OCI-LY7 (cell line): Measurements from ENCODE around the gene SLC4A5. TPM values are rescaled to one million over a fixed set of nuclear protein-coding genes. Genes with fewer than 3 reads are reported as not detected.
"Not testable (repeated sequence)": the region's sequence is repeated elsewhere in the genome, so short reads cannot be mapped to it uniquely, and the experiment has no call there.

ENCODE experiments used
- BruUV-seq: library from RNA; stranded (reverse); fragments of 400-500 nt; replicated peaks from 2 replicates; lab custom pipeline; 2021; lab: Mats Ljungman, UMichigan
- CTCF ChIA-PET: fragments of 300-600 bp; sonication (Branson Sonifier 250); formaldehyde crosslinking; loops from one replicate; lab custom pipeline; 2022; ENCODE audit warnings: antibody characterized with exemption; ENCODE audit not compliant: unreplicated experiment; lab: Charles Lee
- POLR2A ChIA-PET: fragments of 300-600 bp; sonication (Branson Sonifier 250); formaldehyde crosslinking; loops from one replicate; lab custom pipeline; 2022; ENCODE audit warnings: antibody characterized with exemption; lab: Charles Lee
- DNase-seq: peaks from one replicate; pipeline ENCODE4 v3.0.0-alpha.2; 2015; ENCODE audit warnings: low spot score
- H2AFZ ChIP-seq: fragments of 200-600 bp; sonication (generic), shearing (Covaris generic); 2 replicates; pipeline ENCODE4 v1.6.1; 2014; ENCODE audit warnings: mild to moderate bottlenecking, antibody characterized with exemption, low read length, moderate library complexity
- H3K27ac ChIP-seq: fragments of 200-600 bp; sonication (generic); 2 replicates; pipeline ENCODE4 v1.5.1; 2014; ENCODE audit warnings: mixed run types, low read depth, mild to moderate bottlenecking, moderate library complexity, low read length, inconsistent platforms; ENCODE audit not compliant: poor library complexity, severe bottlenecking
- H3K36me3 ChIP-seq: fragments of 200-600 bp; sonication (generic); 2 replicates; pipeline ENCODE4 v1.6.1; 2014; ENCODE audit warnings: mild to moderate bottlenecking, antibody characterized with exemption, low read length, moderate library complexity, mixed read lengths; ENCODE audit not compliant: insufficient read depth
- H3K4me1 ChIP-seq: fragments of 200-600 bp; sonication (generic); 2 replicates; pipeline ENCODE4 v1.5.1; 2014; ENCODE audit warnings: mild to moderate bottlenecking, low read length; ENCODE audit not compliant: insufficient read depth, poor library complexity, severe bottlenecking
- H3K4me2 ChIP-seq: fragments of 200-600 bp; sonication (generic); 2 replicates; pipeline ENCODE4 v1.6.1; 2014; ENCODE audit warnings: mild to moderate bottlenecking, low read length
- H3K4me3 ChIP-seq: fragments of 200-600 bp; sonication (generic); 2 replicates; pipeline ENCODE4 v1.5.1; 2014; ENCODE audit warnings: mild to moderate bottlenecking, low read depth, low read length; ENCODE audit not compliant: poor library complexity, severe bottlenecking
- H3K79me2 ChIP-seq: fragments of 200-600 bp; sonication (generic); 2 replicates; pipeline ENCODE4 v1.6.1; 2016; ENCODE audit warnings: low read depth, mild to moderate bottlenecking, low read length, moderate library complexity, mixed read lengths; ENCODE audit not compliant: insufficient read depth
- H3K9me2 ChIP-seq: fragments of 200-600 bp; sonication (generic); 2 replicates; pipeline ENCODE4 v1.6.1; 2016; ENCODE audit warnings: mild to moderate bottlenecking, low read length, mixed read lengths; ENCODE audit not compliant: insufficient read depth
- H3K9me3 ChIP-seq: fragments of 200-600 bp; sonication (generic); 2 replicates; pipeline ENCODE4 v1.6.1; 2014; ENCODE audit warnings: mild to moderate bottlenecking, mixed run types, low read length, mixed read lengths
- H4K20me1 ChIP-seq: fragments of 200-600 bp; sonication (generic); 2 replicates; pipeline ENCODE4 v1.6.1; 2014; ENCODE audit warnings: mild to moderate bottlenecking, antibody characterized with exemption, low read length, moderate library complexity, mixed read lengths; ENCODE audit not compliant: insufficient read depth
- EZH2phosphoT487 ChIP-seq: fragments of 200-600 bp; sonication (generic); IDR thresholded peaks from 2 replicates; pipeline ENCODE4 v1.6.1; 2018; ENCODE audit warnings: low read depth, borderline replicate concordance, mild to moderate bottlenecking, mixed run types, antibody characterized with exemption, low read length, moderate library complexity, mixed read lengths
- intact Hi-C: fragments of 100-400 bp; cut with micrococcal nuclease; formaldehyde crosslinking; loops from one replicate; pipeline ENCODE4 v1.10.0; 2022; ENCODE audit not compliant: unreplicated experiment
- total RNA-seq, 2 experiments: library from RNA; depleted of rRNA in 1 of 2; stranded (reverse); fragments of >200 nt in 1 of 2; shearing (Covaris generic) in 1 of 2; gene quantifications; 2 replicates each; pipeline ENCODE4 v1.2.3, GENCODE V29; 2014 to 2022
- TF ChIP-seq, protein P1 (sequence below): fragments of 200-600 bp; sonication (generic); conservative IDR thresholded peaks from 2 replicates; pipeline ENCODE4 v1.5.1; 2014; ENCODE audit warnings: mild to moderate bottlenecking, antibody characterized with exemption, low read length, moderate library complexity, mixed read lengths

SLC4A5 gene
- total RNA-seq, 2 experiments from 2014 or later: 1.2 to 7.0 TPM

DNA sequence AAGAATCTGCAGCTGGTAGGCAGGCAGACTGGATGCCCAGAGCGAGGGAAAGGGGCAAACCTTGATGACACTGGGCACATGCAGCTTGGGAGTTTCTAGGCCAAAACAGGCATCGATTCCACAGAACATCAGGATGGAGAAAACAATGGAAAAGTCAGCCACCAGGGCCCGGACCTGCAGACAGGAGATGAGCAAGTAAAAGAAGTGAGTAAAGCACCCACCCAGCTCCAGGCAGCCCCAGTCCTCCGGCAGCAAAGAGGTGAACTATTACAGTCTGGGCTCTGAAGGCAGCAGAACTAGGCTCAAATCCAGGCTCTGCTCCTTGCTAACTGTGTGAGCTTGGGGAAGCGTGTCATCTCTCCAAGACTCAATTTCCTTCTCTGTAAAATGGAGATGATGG, 108.2 kb downstream of the SLC4A5 start:
- ChIA-PET POLR2A (interaction anchor here (1.0 kb wide), 1 partner anchor 208 kb away, joined by 3 read pairs; no protein-coding TSS in a partner anchor), CTCF (no interaction called here)
- DNase-seq: no peak
- TF ChIP-seq, protein P1, sequence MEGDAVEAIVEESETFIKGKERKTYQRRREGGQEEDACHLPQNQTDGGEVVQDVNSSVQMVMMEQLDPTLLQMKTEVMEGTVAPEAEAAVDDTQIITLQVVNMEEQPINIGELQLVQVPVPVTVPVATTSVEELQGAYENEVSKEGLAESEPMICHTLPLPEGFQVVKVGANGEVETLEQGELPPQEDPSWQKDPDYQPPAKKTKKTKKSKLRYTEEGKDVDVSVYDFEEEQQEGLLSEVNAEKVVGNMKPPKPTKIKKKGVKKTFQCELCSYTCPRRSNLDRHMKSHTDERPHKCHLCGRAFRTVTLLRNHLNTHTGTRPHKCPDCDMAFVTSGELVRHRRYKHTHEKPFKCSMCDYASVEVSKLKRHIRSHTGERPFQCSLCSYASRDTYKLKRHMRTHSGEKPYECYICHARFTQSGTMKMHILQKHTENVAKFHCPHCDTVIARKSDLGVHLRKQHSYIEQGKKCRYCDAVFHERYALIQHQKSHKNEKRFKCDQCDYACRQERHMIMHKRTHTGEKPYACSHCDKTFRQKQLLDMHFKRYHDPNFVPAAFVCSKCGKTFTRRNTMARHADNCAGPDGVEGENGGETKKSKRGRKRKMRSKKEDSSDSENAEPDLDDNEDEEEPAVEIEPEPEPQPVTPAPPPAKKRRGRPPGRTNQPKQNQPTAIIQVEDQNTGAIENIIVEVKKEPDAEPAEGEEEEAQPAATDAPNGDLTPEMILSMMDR: no peak
- BruUV-seq: no TSS peak
- no peaks in the 10 kb centered on the region for H3K9me3 ChIP-seq
- H2AFZ ChIP-seq: no peak overlapping the region
- H3K36me3 ChIP-seq: no peaks in the 10 kb centered on the region
- H4K20me1 ChIP-seq: no peaks in the 10 kb centered on the region
- H3K79me2 ChIP-seq: no peaks in the 10 kb centered on the region
- H3K4me2 ChIP-seq: no peak overlapping the region
- no peak overlapping the region for H3K4me3 ChIP-seq
- intact Hi-C loops: no loop called here
- H3K27ac ChIP-seq: no peak overlapping the region
- H3K9me2 ChIP-seq: no peaks in the 10 kb centered on the region
- no peaks in the 10 kb centered on the region for H3K4me1 ChIP-seq

DNA sequence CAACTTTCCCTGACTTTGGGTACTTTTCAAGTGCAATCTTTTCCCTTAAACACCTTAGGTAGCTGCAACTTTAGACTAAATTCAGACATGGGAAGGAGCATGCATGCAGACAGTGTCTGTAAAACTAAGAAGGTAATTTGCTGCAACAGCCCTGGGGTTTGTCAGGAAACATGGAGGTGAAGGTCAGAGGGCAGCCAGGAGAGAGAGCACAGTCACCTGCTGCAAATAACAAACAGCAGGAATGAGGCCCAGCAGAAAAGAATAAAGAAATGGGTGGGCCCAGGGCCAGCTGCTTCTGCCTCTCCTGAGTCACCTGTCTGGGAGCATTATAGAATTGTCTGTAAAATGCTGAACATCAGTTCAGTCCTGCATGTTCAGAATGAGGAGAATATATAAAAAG, 109.6 kb downstream of the SLC4A5 start:
- intact Hi-C loops: no loop called here
- CTCF ChIA-PET: no interaction called here
- Histone ChIP-seq H3K4me2 (no peak overlapping the region), H3K9me3 (no peaks in the 10 kb centered on the region), H2AFZ (no peak overlapping the region), H4K20me1 (no peaks in the 10 kb centered on the region), H3K4me3 (no peak overlapping the region), H3K36me3 (no peaks in the 10 kb centered on the region), H3K79me2 (no peaks in the 10 kb centered on the region), H3K9me2 (no peaks in the 10 kb centered on the region), H3K4me1 (no peaks in the 10 kb centered on the region), H3K27ac (no peak overlapping the region)
- POLR2A ChIA-PET: no interaction called here
- TF ChIP-seq, protein P1: no peak
- TF ChIP-seq EZH2phosphoT487: no peak
- no TSS peak for BruUV-seq
- DNase-seq: no peak

DNA sequence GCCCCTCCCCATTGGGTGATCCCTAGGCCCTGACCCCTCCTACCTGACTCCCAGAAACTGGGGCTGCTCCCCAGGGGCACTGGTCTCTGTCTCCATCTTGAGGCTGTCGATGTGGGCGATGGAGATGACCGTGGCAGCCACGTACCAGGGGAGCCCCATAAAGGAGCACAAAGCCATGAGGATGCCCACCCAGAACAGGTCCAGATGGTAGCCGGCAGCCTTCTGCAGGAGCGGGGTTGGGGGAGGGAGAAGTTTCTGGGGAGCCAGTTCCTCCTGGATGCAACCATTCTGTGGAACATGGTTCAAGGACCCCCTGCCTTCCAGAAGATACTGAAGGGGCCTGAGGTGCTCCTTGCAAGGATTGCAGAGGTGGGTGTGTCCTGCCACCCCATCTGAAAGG, 110.8 kb downstream of the SLC4A5 start:
- H3K4me2 ChIP-seq: no peak overlapping the region
- POLR2A ChIA-PET: no interaction called here
- CTCF ChIA-PET: no interaction called here
- H3K36me3 ChIP-seq: no peaks in the 10 kb centered on the region
- H3K4me3 ChIP-seq: no peak overlapping the region
- no TSS peak for BruUV-seq
- H3K9me3 ChIP-seq: no peaks in the 10 kb centered on the region
- no peaks in the 10 kb centered on the region for H4K20me1 ChIP-seq
- H3K27ac ChIP-seq: no peak overlapping the region
- H2AFZ ChIP-seq: no peak overlapping the region
- no peak for DNase-seq
- H3K4me1 ChIP-seq: no peaks in the 10 kb centered on the region
- TF ChIP-seq EZH2phosphoT487: no peak
- TF ChIP-seq, protein P1: no peak; the same call in 1 of the 2 replicates
- H3K9me2 ChIP-seq: no peaks in the 10 kb centered on the region
- no peaks in the 10 kb centered on the region for H3K79me2 ChIP-seq
- intact Hi-C loops: no loop called here

DNA sequence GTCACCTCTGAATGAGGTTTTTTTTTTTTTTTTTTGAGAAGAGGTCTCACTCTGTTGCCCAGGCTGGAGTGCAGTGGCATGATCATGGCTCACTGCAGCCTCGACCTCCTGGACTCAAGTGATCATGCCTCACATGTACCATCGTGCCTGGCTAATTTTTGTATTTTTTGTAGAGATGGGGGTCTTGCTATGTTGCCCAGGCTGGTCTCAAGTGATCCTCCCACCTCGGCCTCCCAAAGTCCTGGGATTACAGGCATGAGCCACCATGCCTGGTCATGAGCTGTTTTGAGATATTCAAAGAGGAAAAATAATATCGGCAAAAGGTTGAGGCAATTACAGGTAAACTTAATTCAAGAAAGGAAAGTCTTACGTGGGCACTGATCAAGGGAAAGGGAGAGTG, 113.4 kb downstream of the SLC4A5 start:
- H3K4me3 ChIP-seq, BruUV-seq, H3K36me3 ChIP-seq, H3K4me1 ChIP-seq, H3K27ac ChIP-seq, CTCF ChIA-PET, H3K9me3 ChIP-seq, H2AFZ ChIP-seq, H3K4me2 ChIP-seq, H3K79me2 ChIP-seq, DNase-seq, H3K9me2 ChIP-seq, intact Hi-C loops, H4K20me1 ChIP-seq: not testable (repeated sequence)
- POLR2A ChIA-PET: interaction anchor here (1.6 kb wide), 1 partner anchor 24 kb away, joined by 3 read pairs; no protein-coding TSS in a partner anchor
